Muscle of back (tissue), 13 donors: Measurements from ENCODE around the gene SPPL2C. TPM values are rescaled to one million over a fixed set of nuclear protein-coding genes. Genes with fewer than 3 reads are reported as not detected.

Experiments used
- DNase-seq, 3 donors: peaks; one replicate each; pipeline versions ENCODE4 v3.0.0 to v3.0.0-alpha.2; 2013
- long read RNA-seq, 9 donors: transcript quantifications; one replicate each; lab custom pipeline, GENCODE V29; 2026
- polyA plus RNA-seq, 10 donors: library from polyadenylated mRNA; unstranded; fragments of 120-200 nt; gene quantifications; one replicate each; pipeline ENCODE4 v1.2.1, GENCODE V29; 2013; ENCODE audit not compliant: insufficient read length in 10 of 10

Gene SPPL2C, protein sequence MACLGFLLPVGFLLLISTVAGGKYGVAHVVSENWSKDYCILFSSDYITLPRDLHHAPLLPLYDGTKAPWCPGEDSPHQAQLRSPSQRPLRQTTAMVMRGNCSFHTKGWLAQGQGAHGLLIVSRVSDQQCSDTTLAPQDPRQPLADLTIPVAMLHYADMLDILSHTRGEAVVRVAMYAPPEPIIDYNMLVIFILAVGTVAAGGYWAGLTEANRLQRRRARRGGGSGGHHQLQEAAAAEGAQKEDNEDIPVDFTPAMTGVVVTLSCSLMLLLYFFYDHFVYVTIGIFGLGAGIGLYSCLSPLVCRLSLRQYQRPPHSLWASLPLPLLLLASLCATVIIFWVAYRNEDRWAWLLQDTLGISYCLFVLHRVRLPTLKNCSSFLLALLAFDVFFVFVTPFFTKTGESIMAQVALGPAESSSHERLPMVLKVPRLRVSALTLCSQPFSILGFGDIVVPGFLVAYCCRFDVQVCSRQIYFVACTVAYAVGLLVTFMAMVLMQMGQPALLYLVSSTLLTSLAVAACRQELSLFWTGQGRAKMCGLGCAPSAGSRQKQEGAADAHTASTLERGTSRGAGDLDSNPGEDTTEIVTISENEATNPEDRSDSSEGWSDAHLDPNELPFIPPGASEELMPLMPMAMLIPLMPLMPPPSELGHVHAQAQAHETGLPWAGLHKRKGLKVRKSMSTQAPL
- not detected for polyA plus RNA-seq
- long read RNA-seq, donor 1: 0 reads
- long read RNA-seq, donor 2: 0 reads
- long read RNA-seq, donor 3: 0 reads
- long read RNA-seq, donor 4: 0 reads
- long read RNA-seq, donor 5: 0 reads
- long read RNA-seq, donor 6: 0 reads
- long read RNA-seq, donor 7: 0 reads
- long read RNA-seq, donor 8: 0 reads
- long read RNA-seq, donor 9: 0 reads

DNA sequence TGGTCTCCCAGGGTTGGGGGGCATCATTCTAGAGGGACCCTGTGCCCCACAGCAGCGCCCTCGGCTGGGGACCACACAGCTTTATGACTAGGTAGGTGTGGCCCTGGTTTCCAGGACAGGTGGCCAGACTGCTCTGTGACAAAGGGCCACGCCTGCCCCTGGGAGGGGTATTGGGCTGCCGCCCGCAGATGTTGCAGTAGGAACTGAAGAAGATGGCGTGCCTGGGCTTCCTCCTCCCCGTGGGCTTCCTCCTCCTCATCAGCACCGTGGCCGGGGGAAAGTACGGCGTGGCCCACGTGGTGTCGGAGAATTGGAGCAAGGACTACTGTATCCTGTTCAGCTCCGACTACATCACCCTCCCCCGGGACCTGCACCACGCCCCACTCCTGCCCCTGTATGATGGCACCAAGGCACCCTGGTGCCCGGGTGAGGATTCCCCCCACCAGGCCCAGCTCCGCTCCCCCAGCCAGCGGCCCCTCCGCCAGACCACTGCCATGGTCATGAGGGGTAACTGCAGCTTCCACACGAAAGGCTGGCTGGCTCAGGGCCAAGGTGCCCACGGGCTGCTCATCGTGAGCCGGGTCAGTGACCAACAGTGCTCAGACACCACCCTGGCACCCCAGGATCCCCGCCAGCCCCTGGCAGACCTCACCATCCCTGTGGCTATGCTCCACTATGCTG lies at the start of gene SPPL2C:
Gene SPPL2C (plus strand): TSS at position 187 of the 681 bp plus-strand sequence. CDS start 26 bp downstream, at position 213.
- DNase-seq: no peak

GRCh38 chr17:45800816-45801215 lies 43.9 kb upstream of the SPPL2C start:
- DNase-seq: no peak

DNA sequence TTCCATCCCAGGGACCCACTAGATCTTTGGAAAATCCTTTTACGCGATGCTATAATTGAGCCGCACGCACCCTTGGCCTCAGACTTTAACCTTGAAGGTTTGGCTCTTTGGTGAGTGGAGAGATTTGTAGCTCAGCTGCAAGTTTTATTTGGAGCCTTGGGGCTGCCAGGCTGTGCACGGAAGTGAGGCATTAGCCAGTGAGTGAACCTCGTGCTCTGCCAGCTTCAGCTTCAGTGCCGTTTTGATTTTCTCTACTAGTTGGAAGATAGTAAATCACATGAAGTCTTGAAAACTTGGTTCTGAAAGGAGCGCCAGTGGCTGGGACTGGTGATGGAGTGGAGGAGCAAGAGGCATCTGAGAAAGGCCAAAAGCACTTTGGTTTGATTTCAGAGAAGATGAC lies 43.3 kb upstream of the SPPL2C start:
- DNase-seq: no peak

- no peak for DNase-seq
These were observed 35.8 kb upstream of the SPPL2C start for GRCh38 chr17:45808845-45809244.

DNA sequence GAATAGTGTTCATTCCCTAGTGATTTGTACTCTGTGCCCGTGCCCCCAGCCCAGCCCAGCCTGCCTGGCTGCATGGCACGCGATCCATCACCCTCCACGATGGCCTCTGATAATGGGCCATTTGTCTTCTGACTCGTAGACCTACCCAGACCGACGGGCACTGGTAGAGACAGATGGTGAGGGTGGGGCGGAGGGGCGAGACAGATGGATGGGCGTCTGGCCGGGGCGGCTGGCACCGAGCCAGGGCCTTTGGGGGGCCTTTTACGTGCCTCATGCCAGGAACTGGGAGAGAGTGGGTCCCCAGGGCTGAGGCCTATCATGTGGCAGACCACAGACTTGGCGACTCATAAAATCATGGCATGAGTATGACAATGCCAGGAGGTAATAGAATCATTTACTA lies 35.2 kb upstream of the SPPL2C start:
- DNase-seq: no peak

- no peak for DNase-seq
These were observed 32.6 kb upstream of the SPPL2C start for GRCh38 chr17:45812102-45812501.

- DNase-seq: peak in 2 of 3 donors; percentile 18 to 54
These were observed 31.5 kb upstream of the SPPL2C start for GRCh38 chr17:45813048-45813725.

DNA sequence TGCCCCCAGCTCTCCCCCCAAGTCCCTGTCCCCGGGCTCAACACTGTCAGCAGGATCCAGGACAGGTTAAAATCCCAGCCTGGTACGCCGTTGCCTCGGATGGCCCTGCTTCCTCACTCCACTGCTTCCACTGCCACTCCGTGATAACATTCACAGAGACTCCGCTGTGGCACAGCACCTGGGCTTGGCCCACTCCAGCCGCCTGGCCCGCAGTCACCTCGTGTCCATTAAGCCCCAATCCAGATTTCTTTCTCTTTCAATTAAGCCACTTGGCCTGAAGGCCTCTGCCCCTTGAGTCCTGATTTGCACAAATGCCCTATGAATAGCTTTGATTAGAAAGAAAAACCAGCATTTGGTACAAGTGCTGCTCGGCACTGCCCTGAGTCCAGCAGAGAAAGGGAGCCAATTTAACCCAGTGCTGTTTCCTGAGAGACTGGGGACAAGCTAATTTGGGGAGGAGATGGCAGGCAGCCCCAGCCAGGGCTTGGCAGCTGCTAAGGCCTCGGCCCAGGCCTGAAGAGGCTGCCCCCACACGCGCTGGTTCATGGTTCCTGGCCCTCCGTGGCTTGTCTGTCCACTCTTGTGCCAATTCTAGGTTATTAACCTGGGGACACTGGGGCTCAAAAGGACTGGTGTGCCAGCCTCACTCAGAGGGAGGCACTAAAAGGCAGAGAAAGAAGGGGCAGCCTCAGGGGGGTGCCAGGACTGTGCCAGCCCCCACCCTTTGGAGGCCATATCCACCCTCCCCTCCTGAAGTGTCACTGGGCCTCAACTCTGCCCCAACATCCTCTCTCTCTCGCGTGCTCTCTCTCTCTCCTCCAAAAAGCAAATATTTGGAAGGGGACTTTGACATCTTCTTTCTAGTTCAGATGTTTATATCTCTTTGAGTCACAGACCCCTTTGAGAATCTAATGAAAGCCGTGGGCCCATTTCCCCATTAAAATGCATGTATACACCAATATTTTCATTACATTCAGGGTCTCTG lies 29.8 kb upstream of the SPPL2C start:
- DNase-seq: no peak

GRCh38 chr17:45815752-45816151 lies 28.9 kb upstream of the SPPL2C start:
- DNase-seq: no peak

- DNase-seq: no peak
These were observed 26.6 kb upstream of the SPPL2C start for GRCh38 chr17:45818041-45818440.

- DNase-seq: no peak
These were observed 26.0 kb upstream of the SPPL2C start for GRCh38 chr17:45818699-45819098.

- no peak for DNase-seq
These were observed 25.0 kb upstream of the SPPL2C start for GRCh38 chr17:45819632-45820031.

- peak; percentile 31 to 58 (median 44) for DNase-seq
These were observed 24.5 kb upstream of the SPPL2C start for GRCh38 chr17:45820052-45820780.

GRCh38 chr17:45821147-45821546 lies 23.5 kb upstream of the SPPL2C start:
- DNase-seq: no peak

- no peak for DNase-seq
These were observed 21.1 kb upstream of the SPPL2C start for GRCh38 chr17:45823598-45823997.

DNA sequence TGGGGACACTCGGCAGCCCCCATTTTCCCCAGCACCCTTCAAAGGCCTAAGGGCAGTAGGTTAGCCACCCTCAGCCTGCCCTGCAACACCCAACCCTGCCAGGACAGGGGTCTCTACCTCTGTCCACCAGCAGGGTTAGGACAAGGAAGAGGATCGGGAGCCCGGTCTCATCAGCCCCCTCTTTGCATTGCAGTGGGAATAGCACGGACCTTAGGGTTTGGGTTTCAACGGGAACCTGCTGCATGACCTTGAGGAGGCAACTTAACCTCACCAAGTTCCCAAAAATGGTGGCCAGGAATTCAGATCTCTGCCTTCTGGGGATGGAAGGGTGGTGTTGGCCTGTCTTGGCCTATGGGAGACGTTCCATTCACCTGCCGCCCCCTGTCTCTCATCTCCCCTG lies 20.2 kb upstream of the SPPL2C start:
- DNase-seq: no peak

DNA sequence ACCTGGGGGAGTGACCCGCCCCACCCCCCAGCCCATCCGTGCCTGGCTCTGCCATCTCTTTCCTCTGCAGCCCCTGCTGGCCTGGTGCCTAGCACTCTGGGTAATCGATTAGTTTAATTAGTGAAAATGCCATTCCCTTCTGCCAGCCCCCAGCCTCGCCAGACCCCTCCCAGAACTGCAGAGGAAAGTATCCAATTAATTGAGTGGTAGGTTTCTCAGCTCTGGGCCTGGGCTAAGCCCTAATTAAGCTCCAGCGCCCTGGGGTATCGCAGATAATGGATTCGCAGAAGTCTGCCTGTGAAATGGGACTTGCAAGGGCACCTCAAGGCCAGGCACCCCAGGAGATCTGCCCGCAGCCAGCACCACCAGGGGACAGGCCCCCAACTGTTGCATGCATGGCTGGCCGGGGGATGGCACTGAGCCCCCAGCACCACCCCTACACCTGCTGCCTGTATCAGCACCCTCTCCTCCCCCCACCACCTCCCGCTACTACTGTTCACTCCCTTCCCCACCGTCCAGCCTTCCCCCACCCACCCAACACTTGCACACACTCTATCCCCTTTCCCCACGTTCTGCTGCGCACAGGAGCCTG lies 19.7 kb upstream of the SPPL2C start:
- no peak for DNase-seq

DNA sequence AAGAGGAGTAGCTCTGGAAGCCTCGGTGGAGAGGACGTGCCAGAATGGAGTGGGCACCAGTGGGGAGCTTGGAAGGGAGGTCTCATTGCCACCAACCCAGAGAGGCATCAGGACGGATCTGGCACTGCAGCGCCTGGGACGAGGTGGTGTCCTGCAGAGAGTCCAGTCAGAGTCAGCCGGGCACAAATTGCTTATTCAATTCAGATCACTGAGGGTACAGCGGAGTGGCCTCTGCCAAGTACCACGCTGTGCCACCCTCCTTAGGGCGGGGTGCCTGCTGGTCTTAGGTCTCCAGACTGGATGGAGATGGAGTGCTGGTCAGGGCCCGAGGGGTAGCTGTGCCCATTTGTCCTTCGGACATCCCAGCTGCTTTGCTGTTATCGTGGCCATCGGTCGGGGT lies 18.9 kb upstream of the SPPL2C start:
- no peak for DNase-seq

- DNase-seq: no peak
These were observed 17.6 kb upstream of the SPPL2C start for GRCh38 chr17:45826919-45827588.
